GM12892 (cell line): ENCODE measurements around the gene AGER.

ENCODE experiments used
- POLR2A ChIP-seq: IDR thresholded peaks from 2 replicates; pipeline ENCODE4 v1.6.1; 2011; ENCODE audit warnings: low read depth, low read length, control low read depth
- POLR2AphosphoS5 ChIP-seq: IDR thresholded peaks from 2 replicates; pipeline ENCODE4 v1.6.1; 2011; ENCODE audit warnings: low read depth, low read length, control low read depth

DNA sequence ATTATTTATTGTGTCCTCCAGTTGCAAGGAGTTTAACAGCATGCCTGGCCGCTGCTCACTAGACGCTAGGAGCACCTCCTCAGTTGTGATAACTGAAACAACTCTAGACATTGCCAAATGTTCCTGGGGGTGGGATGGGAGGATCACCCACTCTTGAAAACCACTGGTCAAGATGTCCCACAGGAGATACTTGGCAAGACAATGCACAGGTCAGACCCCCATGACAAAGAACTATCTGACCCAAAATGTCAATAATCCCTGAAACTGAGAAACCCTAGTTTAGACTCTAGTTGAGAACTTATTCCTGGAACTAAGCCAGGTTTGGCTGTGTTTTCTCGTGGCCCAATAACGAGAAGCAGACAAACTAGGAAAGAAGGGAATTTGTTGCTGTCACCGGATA, 44.5 kb downstream of the AGER start:
- TF ChIP-seq POLR2AphosphoS5 = no peak
- TF ChIP-seq POLR2A = no peak
